Adrenal gland (tissue), 5 donors: ENCODE measurements around the gene MICU2.

Experiments used
- POLR2A ChIP-seq, 2 donors: fragments of 450-650 bp; IDR thresholded peaks; one replicate each; pipeline ENCODE4 v1.6.1; 2017; ENCODE audit warnings: antibody characterized with exemption in 2 of 2, mild to moderate bottlenecking in 2 of 2, moderate library complexity in 1 of 2
- TF ChIP-seq, protein P1 (sequence below), 6 experiments: fragments of 450-650 bp in 4 of 6; fragments of 200-600 bp in 2 of 6; sonication (generic) in 1 of 6; IDR thresholded peaks; 1 replicate in 5 of 6; 2 replicates in 1 of 6; pipeline versions ENCODE4 v1.5.1 to v1.8.0; 2016 to 2021; ENCODE audit warnings: antibody characterized with exemption in 6 of 6, mild to moderate bottlenecking in 2 of 6, moderate library complexity in 1 of 6
- donor health status: DM: no; HTN: no; CAD: no.

DNA sequence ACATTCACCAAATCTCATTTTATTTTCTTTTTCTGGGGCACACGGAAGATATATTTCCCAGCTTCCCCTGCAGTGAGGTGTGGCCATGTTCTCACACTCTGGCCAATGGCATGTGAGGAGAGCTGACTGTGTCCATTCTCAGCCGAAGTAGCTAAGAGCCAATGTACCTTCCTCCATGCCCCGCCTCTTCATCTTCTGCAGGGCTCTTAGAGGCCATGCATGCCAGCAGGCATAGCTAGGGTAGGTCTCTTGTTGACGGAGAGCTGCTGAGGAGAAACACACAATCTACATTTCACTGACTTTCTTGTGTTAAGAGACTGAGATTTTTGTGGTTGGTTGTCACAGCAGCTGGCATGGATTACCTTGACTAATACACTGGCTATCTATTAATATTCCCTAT is 9.8 kb upstream of the MICU2 start:
- TF ChIP-seq, protein P1, sequence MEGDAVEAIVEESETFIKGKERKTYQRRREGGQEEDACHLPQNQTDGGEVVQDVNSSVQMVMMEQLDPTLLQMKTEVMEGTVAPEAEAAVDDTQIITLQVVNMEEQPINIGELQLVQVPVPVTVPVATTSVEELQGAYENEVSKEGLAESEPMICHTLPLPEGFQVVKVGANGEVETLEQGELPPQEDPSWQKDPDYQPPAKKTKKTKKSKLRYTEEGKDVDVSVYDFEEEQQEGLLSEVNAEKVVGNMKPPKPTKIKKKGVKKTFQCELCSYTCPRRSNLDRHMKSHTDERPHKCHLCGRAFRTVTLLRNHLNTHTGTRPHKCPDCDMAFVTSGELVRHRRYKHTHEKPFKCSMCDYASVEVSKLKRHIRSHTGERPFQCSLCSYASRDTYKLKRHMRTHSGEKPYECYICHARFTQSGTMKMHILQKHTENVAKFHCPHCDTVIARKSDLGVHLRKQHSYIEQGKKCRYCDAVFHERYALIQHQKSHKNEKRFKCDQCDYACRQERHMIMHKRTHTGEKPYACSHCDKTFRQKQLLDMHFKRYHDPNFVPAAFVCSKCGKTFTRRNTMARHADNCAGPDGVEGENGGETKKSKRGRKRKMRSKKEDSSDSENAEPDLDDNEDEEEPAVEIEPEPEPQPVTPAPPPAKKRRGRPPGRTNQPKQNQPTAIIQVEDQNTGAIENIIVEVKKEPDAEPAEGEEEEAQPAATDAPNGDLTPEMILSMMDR (IDR thresholded peaks at IDR 0.05), result no peak
- no peak for TF ChIP-seq POLR2A (IDR thresholded peaks at IDR 0.05)
